Vagina (tissue), 2 donors: ENCODE results near the gene PIN4.

ENCODE experiments used
- POLR2A ChIP-seq, 2 donors: fragments of 450-650 bp; IDR thresholded peaks; one replicate each; pipeline ENCODE4 v1.6.1; 2017; ENCODE audit warnings: antibody characterized with exemption in 2 of 2, mild to moderate bottlenecking in 2 of 2, moderate library complexity in 2 of 2
- POLR2AphosphoS5 ChIP-seq, 2 donors: sonication (generic); formaldehyde crosslinking; IDR thresholded peaks; one replicate each; pipeline ENCODE4 v1.9.0; 2017; ENCODE audit warnings: antibody characterized with exemption in 2 of 2, mild to moderate bottlenecking in 2 of 2, low read depth in 1 of 2; ENCODE audit not compliant: insufficient read depth in 1 of 2
- TF ChIP-seq, protein P1 (sequence below), 3 experiments: fragments of 450-650 bp in 2 of 3; fragments of 200-600 bp in 1 of 3; sonication (generic) in 1 of 3; IDR thresholded peaks; one replicate each; pipeline ENCODE4 v1.5.1; 2017 to 2019; ENCODE audit warnings: antibody characterized with exemption in 3 of 3, mild to moderate bottlenecking in 2 of 3, moderate library complexity in 2 of 3

- TF ChIP-seq, protein P1, sequence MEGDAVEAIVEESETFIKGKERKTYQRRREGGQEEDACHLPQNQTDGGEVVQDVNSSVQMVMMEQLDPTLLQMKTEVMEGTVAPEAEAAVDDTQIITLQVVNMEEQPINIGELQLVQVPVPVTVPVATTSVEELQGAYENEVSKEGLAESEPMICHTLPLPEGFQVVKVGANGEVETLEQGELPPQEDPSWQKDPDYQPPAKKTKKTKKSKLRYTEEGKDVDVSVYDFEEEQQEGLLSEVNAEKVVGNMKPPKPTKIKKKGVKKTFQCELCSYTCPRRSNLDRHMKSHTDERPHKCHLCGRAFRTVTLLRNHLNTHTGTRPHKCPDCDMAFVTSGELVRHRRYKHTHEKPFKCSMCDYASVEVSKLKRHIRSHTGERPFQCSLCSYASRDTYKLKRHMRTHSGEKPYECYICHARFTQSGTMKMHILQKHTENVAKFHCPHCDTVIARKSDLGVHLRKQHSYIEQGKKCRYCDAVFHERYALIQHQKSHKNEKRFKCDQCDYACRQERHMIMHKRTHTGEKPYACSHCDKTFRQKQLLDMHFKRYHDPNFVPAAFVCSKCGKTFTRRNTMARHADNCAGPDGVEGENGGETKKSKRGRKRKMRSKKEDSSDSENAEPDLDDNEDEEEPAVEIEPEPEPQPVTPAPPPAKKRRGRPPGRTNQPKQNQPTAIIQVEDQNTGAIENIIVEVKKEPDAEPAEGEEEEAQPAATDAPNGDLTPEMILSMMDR (IDR thresholded peaks at IDR 0.05): no peak
- no peak for TF ChIP-seq POLR2A (IDR thresholded peaks at IDR 0.05)
- no peak for TF ChIP-seq POLR2AphosphoS5 (IDR thresholded peaks at IDR 0.05; ENCODE audit: insufficient read depth in 1 of 2, low read depth in 1 of 2)
Measured at GRCh38 chrX:72139538-72139937, 42.0 kb upstream of the PIN4 start.
